ENCODE results near the gene ACTR5. TPM values are rescaled to one million over a fixed set of nuclear protein-coding genes. Genes with fewer than 3 reads are reported as not detected.
"Not testable (repeated sequence)": the region's sequence is repeated elsewhere in the genome, so short reads cannot be mapped to it uniquely, and the experiment has no call there.

The ACTR5 gene
- total and polyA plus RNA-seq, 2 donors, result 7.4 to 9.6 TPM

DNA sequence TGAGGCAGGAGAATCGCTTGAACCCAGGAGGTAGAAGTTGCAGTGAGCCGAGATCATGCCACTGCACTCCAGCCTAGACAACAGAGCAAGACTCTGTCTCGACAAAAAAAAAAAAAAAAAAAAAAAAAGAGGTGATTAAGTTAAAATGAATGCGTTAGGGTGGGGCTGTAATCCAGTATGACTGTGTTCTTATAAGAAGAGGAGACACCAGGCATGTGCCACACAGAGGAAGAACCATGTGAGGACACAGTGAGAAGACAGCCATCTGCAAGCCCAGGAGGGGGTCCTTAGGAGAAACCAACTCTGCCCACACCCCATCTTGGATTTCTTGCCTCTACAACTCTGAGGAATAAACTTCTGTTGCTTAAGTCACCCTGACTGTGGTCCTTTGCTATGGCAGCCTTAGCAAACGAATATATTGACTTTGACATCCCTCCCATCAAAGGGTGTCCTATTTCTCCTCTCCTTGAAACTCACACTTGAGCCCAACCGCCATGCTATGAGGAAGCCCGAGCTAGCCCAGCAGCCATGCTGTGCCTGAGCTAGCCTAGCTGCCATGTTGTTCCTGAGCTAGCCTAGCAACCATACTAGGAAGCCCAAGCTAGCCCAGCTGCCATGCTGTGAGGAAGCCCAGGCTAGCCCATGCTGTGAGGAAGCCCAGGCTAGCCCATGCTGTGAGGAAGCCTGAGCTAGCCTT lies 41.4 kb downstream of the ACTR5 start:
- H3K27ac ChIP-seq (ENCODE audit: low read depth in 1 of 2, low read length in 1 of 2), result no peak overlapping the region
- H3K27me3 ChIP-seq (ENCODE audit: control insufficient read depth in 2 of 2, insufficient read depth in 1 of 2, low read length in 1 of 2), result no peaks in the 10 kb centered on the region
- H3K36me3 ChIP-seq (ENCODE audit: control insufficient read depth in 2 of 2, insufficient read depth in 2 of 2, low read length in 1 of 2), result no peaks in the 10 kb centered on the region
- H3K4me3 ChIP-seq (ENCODE audit: low read length in 2 of 2), result no peak overlapping the region
- no peaks in the 10 kb centered on the region for H3K9me3 ChIP-seq (ENCODE audit: control insufficient read depth in 2 of 2, insufficient read depth in 1 of 2, low read length in 1 of 2)
- WGBS, result 88% methylated on average over 7 of the region's 7 CpGs
- no peak for DNase-seq (ENCODE audit: low read depth in 6 of 9, low spot score in 9 of 9)
- H3K4me1 ChIP-seq (ENCODE audit: control insufficient read depth in 2 of 2, insufficient read depth in 2 of 2, low read length in 2 of 2), result no peaks in the 10 kb centered on the region

DNA sequence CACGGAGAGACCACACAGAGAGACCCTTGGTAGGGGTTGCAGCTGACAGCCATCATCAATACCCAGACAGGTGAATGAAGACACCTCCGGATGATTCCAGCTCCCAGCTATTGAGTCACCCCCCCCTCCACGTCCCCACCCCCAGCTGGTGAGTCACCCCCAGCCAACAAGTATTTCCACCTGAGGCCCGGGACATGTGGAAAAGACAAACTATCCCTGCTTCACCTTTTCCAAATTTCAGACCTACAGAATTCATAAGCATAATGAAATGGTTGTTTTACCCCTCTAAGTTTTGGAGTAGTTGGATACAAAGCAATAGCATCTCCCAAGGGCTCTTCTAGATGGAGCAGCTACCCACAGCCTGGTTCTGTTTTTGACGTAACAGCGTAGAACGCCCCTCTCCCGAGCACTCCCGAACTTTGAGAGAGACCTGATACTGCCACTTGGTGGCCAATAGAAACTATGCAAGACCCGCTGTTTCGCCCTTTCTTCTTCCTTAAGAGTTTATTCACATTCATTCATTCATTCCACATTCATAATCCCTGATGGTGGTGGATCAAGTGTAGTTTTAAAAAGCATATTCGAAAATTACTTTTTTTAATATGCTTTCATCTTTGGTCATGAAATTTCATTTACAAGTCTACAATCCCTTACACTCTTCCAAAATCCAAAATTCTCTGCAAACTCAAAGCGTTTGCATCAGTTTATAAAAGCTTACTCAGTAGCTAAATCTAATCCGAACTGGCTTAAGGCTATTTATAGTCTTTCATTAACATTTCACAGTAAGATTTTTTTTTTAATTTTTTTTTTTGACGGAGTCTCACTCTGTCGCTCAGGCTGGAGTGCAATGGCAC lies 42.2 kb downstream of the ACTR5 start:
- DNase-seq (ENCODE audit: low read depth in 6 of 9, low spot score in 9 of 9), result peak in 3 of 9 donors; percentile 24 to 73 (median 48)

GRCh38 chr20:38791291-38791690 lies 43.0 kb downstream of the ACTR5 start:
- no peaks in the 10 kb centered on the region for H3K9me3 ChIP-seq (ENCODE audit: control insufficient read depth in 2 of 2, insufficient read depth in 1 of 2, low read length in 1 of 2)
- no peak for DNase-seq (ENCODE audit: low read depth in 6 of 9, low spot score in 9 of 9)
- H3K4me3 ChIP-seq (ENCODE audit: low read length in 2 of 2), result no peak overlapping the region
- no peaks in the 10 kb centered on the region for H3K36me3 ChIP-seq (ENCODE audit: control insufficient read depth in 2 of 2, insufficient read depth in 2 of 2, low read length in 1 of 2)
- no peaks in the 10 kb centered on the region for H3K27me3 ChIP-seq (ENCODE audit: control insufficient read depth in 2 of 2, insufficient read depth in 1 of 2, low read length in 1 of 2)
- H3K27ac ChIP-seq (ENCODE audit: low read depth in 1 of 2, low read length in 1 of 2), result no peak overlapping the region
- WGBS, result 96% methylated on average over 3 of the region's 3 CpGs
- H3K4me1 ChIP-seq (ENCODE audit: control insufficient read depth in 2 of 2, insufficient read depth in 2 of 2, low read length in 2 of 2), result no peaks in the 10 kb centered on the region

More for the DNA sequence above, 42.2 kb downstream of the ACTR5 start:
- Histone ChIP-seq H3K27ac (ENCODE audit: low read depth in 1 of 2, low read length in 1 of 2) (no peak overlapping the region), H3K36me3 (ENCODE audit: control insufficient read depth in 2 of 2, insufficient read depth in 2 of 2, low read length in 1 of 2) (no peaks in the 10 kb centered on the region), H3K27me3 (ENCODE audit: control insufficient read depth in 2 of 2, insufficient read depth in 1 of 2, low read length in 1 of 2) (no peaks in the 10 kb centered on the region), H3K4me1 (ENCODE audit: control insufficient read depth in 2 of 2, insufficient read depth in 2 of 2, low read length in 2 of 2) (no peaks in the 10 kb centered on the region), H3K9me3 (ENCODE audit: control insufficient read depth in 2 of 2, insufficient read depth in 1 of 2, low read length in 1 of 2) (no peaks in the 10 kb centered on the region), H3K4me3 (ENCODE audit: low read length in 2 of 2) (no peak overlapping the region)
- WGBS, result 61% methylated on average over 16 of the region's 16 CpGs

- DNase-seq (ENCODE audit: low read depth in 6 of 9, low spot score in 9 of 9), result no peak
- no peak overlapping the region for H3K4me3 ChIP-seq (ENCODE audit: low read length in 2 of 2)
- no peaks in the 10 kb centered on the region for H3K36me3 ChIP-seq (ENCODE audit: control insufficient read depth in 2 of 2, insufficient read depth in 2 of 2, low read length in 1 of 2)
- no peaks in the 10 kb centered on the region for H3K4me1 ChIP-seq (ENCODE audit: control insufficient read depth in 2 of 2, insufficient read depth in 2 of 2, low read length in 2 of 2)
- no peaks in the 10 kb centered on the region for H3K9me3 ChIP-seq (ENCODE audit: control insufficient read depth in 2 of 2, insufficient read depth in 1 of 2, low read length in 1 of 2)
- no peaks in the 10 kb centered on the region for H3K27me3 ChIP-seq (ENCODE audit: control insufficient read depth in 2 of 2, insufficient read depth in 1 of 2, low read length in 1 of 2)
- H3K27ac ChIP-seq (ENCODE audit: low read depth in 1 of 2, low read length in 1 of 2), result no peak overlapping the region
- WGBS, result 97% methylated on average over 1 of the region's 1 CpG
Observed at GRCh38 chr20:38791940-38792339, 43.7 kb downstream of the ACTR5 start.

GRCh38 chr20:38794057-38794456 lies 45.8 kb downstream of the ACTR5 start:
- WGBS, result 97% methylated on average over 5 of the region's 5 CpGs
- H3K4me1 ChIP-seq (ENCODE audit: control insufficient read depth in 2 of 2, insufficient read depth in 2 of 2, low read length in 2 of 2); H3K36me3 ChIP-seq (ENCODE audit: control insufficient read depth in 2 of 2, insufficient read depth in 2 of 2, low read length in 1 of 2); H3K27ac ChIP-seq (ENCODE audit: low read depth in 1 of 2, low read length in 1 of 2); DNase-seq (ENCODE audit: low read depth in 6 of 9, low spot score in 9 of 9); H3K27me3 ChIP-seq (ENCODE audit: control insufficient read depth in 2 of 2, insufficient read depth in 1 of 2, low read length in 1 of 2); H3K4me3 ChIP-seq (ENCODE audit: low read length in 2 of 2); H3K9me3 ChIP-seq (ENCODE audit: control insufficient read depth in 2 of 2, insufficient read depth in 1 of 2, low read length in 1 of 2): not testable (repeated sequence)

DNA sequence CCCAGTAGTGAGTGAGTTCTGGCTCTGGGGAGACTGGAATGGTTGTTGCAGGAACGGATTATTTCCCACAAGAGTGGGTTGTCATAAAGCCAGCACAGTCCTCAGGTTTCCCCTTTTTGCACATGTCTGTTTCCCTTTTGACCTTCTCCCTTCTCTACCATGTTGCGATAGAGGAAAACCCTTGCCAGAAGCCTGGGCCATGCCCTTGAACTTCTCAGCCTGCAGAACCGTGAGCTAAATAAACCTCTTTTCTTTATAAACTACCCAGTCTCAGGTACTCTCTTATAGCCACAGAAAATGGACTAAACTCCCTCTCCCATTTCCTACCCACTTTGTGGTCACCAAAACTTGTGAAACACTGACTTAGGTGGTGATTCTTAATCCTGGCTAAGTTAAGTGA lies 50.0 kb downstream of the ACTR5 start:
- Histone ChIP-seq H3K36me3 (ENCODE audit: control insufficient read depth in 2 of 2, insufficient read depth in 2 of 2, low read length in 1 of 2) (no peaks in the 10 kb centered on the region), H3K4me1 (ENCODE audit: control insufficient read depth in 2 of 2, insufficient read depth in 2 of 2, low read length in 2 of 2) (peaks cover 0 to 4% of the 10 kb centered on the region in 2 donors), H3K27ac (ENCODE audit: low read depth in 1 of 2, low read length in 1 of 2) (no peak overlapping the region), H3K4me3 (ENCODE audit: low read length in 2 of 2) (no peak overlapping the region), H3K9me3 (ENCODE audit: control insufficient read depth in 2 of 2, insufficient read depth in 1 of 2, low read length in 1 of 2) (no peaks in the 10 kb centered on the region), H3K27me3 (ENCODE audit: control insufficient read depth in 2 of 2, insufficient read depth in 1 of 2, low read length in 1 of 2) (no peaks in the 10 kb centered on the region)
- DNase-seq (ENCODE audit: low read depth in 6 of 9, low spot score in 9 of 9), result no peak
- WGBS, result 97% methylated on average over 3 of the region's 3 CpGs

GRCh38 chr20:38799203-38799602 lies 50.9 kb downstream of the ACTR5 start:
- DNase-seq (ENCODE audit: low read depth in 6 of 9, low spot score in 9 of 9), result no peak

DNA sequence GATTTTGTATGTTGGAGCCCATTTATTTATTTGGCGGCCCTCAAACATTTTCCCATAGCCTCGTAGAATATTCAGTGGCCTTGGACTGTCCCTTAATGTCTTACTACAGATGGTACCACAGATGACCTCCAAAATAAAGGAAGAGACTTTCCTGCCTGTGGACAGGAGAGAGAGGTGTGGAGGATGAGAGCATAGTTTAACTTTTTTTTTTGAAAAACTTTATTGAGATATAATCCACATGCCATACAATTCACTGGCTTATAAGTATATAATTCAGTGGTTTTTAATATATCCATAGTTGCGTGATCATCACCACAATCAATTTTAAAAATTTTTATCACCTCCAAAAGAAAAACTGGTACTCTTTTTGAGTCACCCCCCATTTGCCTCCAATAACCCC lies 52.6 kb downstream of the ACTR5 start:
- Histone ChIP-seq H3K4me1 (ENCODE audit: control insufficient read depth in 2 of 2, insufficient read depth in 2 of 2, low read length in 2 of 2) (peaks cover 16 to 18% of the 10 kb centered on the region in 2 donors), H3K9me3 (ENCODE audit: control insufficient read depth in 2 of 2, insufficient read depth in 1 of 2, low read length in 1 of 2) (no peaks in the 10 kb centered on the region), H3K36me3 (ENCODE audit: control insufficient read depth in 2 of 2, insufficient read depth in 2 of 2, low read length in 1 of 2) (no peaks in the 10 kb centered on the region), H3K4me3 (ENCODE audit: low read length in 2 of 2) (no peak overlapping the region), H3K27ac (ENCODE audit: low read depth in 1 of 2, low read length in 1 of 2) (no peak overlapping the region), H3K27me3 (ENCODE audit: control insufficient read depth in 2 of 2, insufficient read depth in 1 of 2, low read length in 1 of 2) (peaks cover 0 to 3% of the 10 kb centered on the region in 2 donors)
- WGBS, result 98% methylated on average over 3 of the region's 3 CpGs
- DNase-seq (ENCODE audit: low read depth in 6 of 9, low spot score in 9 of 9), result no peak

More at GRCh38 chr20:38799203-38799602, 50.9 kb downstream of the ACTR5 start:
- WGBS, result 42% methylated on average over 4 of the region's 4 CpGs
- Histone ChIP-seq H3K4me3 (ENCODE audit: low read length in 2 of 2) (no peak overlapping the region), H3K4me1 (ENCODE audit: control insufficient read depth in 2 of 2, insufficient read depth in 2 of 2, low read length in 2 of 2) (peaks cover 5 to 10% of the 10 kb centered on the region in 2 donors), H3K9me3 (ENCODE audit: control insufficient read depth in 2 of 2, insufficient read depth in 1 of 2, low read length in 1 of 2) (no peaks in the 10 kb centered on the region), H3K36me3 (ENCODE audit: control insufficient read depth in 2 of 2, insufficient read depth in 2 of 2, low read length in 1 of 2) (no peaks in the 10 kb centered on the region), H3K27ac (ENCODE audit: low read depth in 1 of 2, low read length in 1 of 2) (no peak overlapping the region), H3K27me3 (ENCODE audit: control insufficient read depth in 2 of 2, insufficient read depth in 1 of 2, low read length in 1 of 2) (no peaks in the 10 kb centered on the region)

- Histone ChIP-seq H3K27ac (ENCODE audit: low read depth in 1 of 2, low read length in 1 of 2) (peak overlapping the region; percentile 97 to 98), H3K4me1 (ENCODE audit: control insufficient read depth in 2 of 2, insufficient read depth in 2 of 2, low read length in 2 of 2) (peaks cover 30 to 50% of the 10 kb centered on the region in 2 donors), H3K4me3 (ENCODE audit: low read length in 2 of 2) (no peak overlapping the region), H3K27me3 (ENCODE audit: control insufficient read depth in 2 of 2, insufficient read depth in 1 of 2, low read length in 1 of 2) (peaks cover 0 to 27% of the 10 kb centered on the region in 2 donors), H3K9me3 (ENCODE audit: control insufficient read depth in 2 of 2, insufficient read depth in 1 of 2, low read length in 1 of 2) (no peaks in the 10 kb centered on the region), H3K36me3 (ENCODE audit: control insufficient read depth in 2 of 2, insufficient read depth in 2 of 2, low read length in 1 of 2) (no peaks in the 10 kb centered on the region)
- 70% methylated on average over 3 of the region's 3 CpGs for WGBS
- DNase-seq (ENCODE audit: low read depth in 6 of 9, low spot score in 9 of 9), result no peak
Observed at GRCh38 chr20:38804221-38804620, 56.0 kb downstream of the ACTR5 start.

Measured in thymus (tissue), 11 donors.